ENCODE measurements around the gene TMTC2.
A peak's percentile ranks its signal among the peaks of the same experiment; 100 is the strongest.

The TMTC2 gene

DNA sequence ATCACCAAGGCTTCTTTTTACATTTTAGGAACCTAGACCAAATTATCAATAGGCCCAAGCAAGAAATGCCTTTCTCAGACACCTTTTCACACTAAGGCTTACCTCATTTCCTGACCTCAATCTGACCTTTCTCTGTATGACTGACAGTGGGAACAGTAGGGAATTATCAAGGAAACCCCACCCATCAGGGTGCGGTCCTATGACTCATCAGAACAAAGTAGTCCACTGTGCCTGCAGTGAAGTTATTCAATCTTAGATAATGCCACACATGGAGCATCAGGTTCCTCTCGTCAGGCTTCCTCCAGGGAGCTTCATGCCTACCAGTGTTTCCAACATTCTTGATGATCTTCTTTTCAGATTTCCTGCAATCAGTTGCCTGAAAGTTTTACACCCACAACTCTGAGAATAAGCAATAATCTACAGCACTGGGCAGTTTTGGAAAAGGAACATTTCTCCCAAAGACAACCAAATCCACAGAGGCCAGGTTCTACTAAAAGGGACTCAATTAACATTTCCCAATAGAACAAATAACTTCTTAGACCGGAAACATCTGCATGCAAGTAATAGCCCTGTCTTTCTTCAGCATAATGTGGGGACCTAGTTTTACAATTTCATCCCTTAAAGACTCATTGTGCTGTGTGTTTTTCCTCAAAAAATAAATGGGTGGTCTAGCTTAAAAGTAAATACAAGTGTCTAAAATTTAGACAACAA is 35.9 kb upstream of the TMTC2 start:
- TF ChIP-seq YY1 (IDR thresholded peaks at IDR 0.05; ENCODE audit: insufficient read depth, insufficient read length): no peak
- no peak for TF ChIP-seq ZNF274 (IDR thresholded peaks at IDR 0.05; ENCODE audit: low read depth, low read length)
- TF ChIP-seq SUZ12 (IDR thresholded peaks at IDR 0.05; ENCODE audit: extremely low read depth, insufficient read depth, insufficient read length): no peak
- Histone ChIP-seq H3K9me3 (ENCODE audit: insufficient read depth, low read length) (peaks cover 6% of the 10 kb centered on the region; the same call in 1 of the 2 replicates), H3K36me3 (ENCODE audit: insufficient read depth, insufficient read length, low read length) (no peaks in the 10 kb centered on the region), H3K27me3 (ENCODE audit: insufficient read depth, insufficient read length) (no peaks in the 10 kb centered on the region), H3K9ac (ENCODE audit: insufficient read length, low read depth) (no peak overlapping the region), H3K4me3 (ENCODE audit: insufficient read length, low read depth) (no peak overlapping the region), H3K4me1 (ENCODE audit: insufficient read depth, insufficient read length) (no peaks in the 10 kb centered on the region)
- peak; percentile 15 for DNase-seq (ENCODE audit: low read depth, low spot score)

- no peak for TF ChIP-seq YY1 (IDR thresholded peaks at IDR 0.05; ENCODE audit: insufficient read depth, insufficient read length)
- TF ChIP-seq SUZ12 (IDR thresholded peaks at IDR 0.05; ENCODE audit: extremely low read depth, insufficient read depth, insufficient read length): no peak
- TF ChIP-seq ZNF274 (IDR thresholded peaks at IDR 0.05; ENCODE audit: low read depth, low read length): no peak
- no peak for DNase-seq (ENCODE audit: low read depth, low spot score)
- peaks cover 13% of the 10 kb centered on the region; the same call in 1 of the 2 replicates for H3K9me3 ChIP-seq (ENCODE audit: insufficient read depth, low read length)
Observed at GRCh38 chr12:82651489-82651888, 35.2 kb upstream of the TMTC2 start.

GRCh38 chr12:82652071-82652470 is 34.6 kb upstream of the TMTC2 start:
- TF ChIP-seq YY1 (IDR thresholded peaks at IDR 0.05; ENCODE audit: insufficient read depth, insufficient read length): no peak
- TF ChIP-seq ZNF274 (IDR thresholded peaks at IDR 0.05; ENCODE audit: low read depth, low read length): no peak
- no peak for TF ChIP-seq SUZ12 (IDR thresholded peaks at IDR 0.05; ENCODE audit: extremely low read depth, insufficient read depth, insufficient read length)
- no peaks in the 10 kb centered on the region for H3K4me1 ChIP-seq (ENCODE audit: insufficient read depth, insufficient read length)
- no peak overlapping the region for H3K4me3 ChIP-seq (ENCODE audit: insufficient read length, low read depth)
- no peak for DNase-seq (ENCODE audit: low read depth, low spot score)
- H3K9ac ChIP-seq (ENCODE audit: insufficient read length, low read depth): no peak overlapping the region
- no peaks in the 10 kb centered on the region for H3K27me3 ChIP-seq (ENCODE audit: insufficient read depth, insufficient read length)
- H3K36me3 ChIP-seq (ENCODE audit: insufficient read depth, insufficient read length, low read length): no peaks in the 10 kb centered on the region
- H3K9me3 ChIP-seq (ENCODE audit: insufficient read depth, low read length): peaks cover 13% of the 10 kb centered on the region; the same call in 1 of the 2 replicates

More at GRCh38 chr12:82651489-82651888, 35.2 kb upstream of the TMTC2 start:
- Histone ChIP-seq H3K9ac (ENCODE audit: insufficient read length, low read depth) (no peak overlapping the region), H3K4me3 (ENCODE audit: insufficient read length, low read depth) (no peak overlapping the region), H3K4me1 (ENCODE audit: insufficient read depth, insufficient read length) (no peaks in the 10 kb centered on the region), H3K27me3 (ENCODE audit: insufficient read depth, insufficient read length) (no peaks in the 10 kb centered on the region), H3K36me3 (ENCODE audit: insufficient read depth, insufficient read length, low read length) (no peaks in the 10 kb centered on the region)

DNA sequence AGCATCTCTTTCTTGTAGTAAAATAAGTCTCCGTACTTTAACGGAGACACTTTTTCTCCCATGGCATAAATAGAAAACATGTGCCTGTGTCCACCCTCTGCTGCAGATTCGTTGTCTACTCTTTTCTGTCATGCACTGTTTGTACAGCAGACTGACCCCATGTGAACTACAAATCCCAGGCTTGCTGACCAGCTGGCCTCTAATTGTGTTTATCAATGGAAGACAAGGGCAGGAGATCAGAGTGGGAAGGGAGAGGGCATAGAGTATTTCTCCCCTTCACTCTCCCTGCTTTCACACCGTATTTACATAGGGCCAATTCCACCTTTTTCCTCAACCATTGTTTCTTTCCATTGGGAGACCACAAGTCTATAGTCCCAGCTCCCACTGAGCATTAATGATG is 31.0 kb upstream of the TMTC2 start:
- peaks cover 24% of the 10 kb centered on the region for H3K9me3 ChIP-seq (ENCODE audit: insufficient read depth, low read length)
- no peaks in the 10 kb centered on the region for H3K4me1 ChIP-seq (ENCODE audit: insufficient read depth, insufficient read length)
- H3K36me3 ChIP-seq (ENCODE audit: insufficient read depth, insufficient read length, low read length): no peaks in the 10 kb centered on the region
- TF ChIP-seq ZNF274 (IDR thresholded peaks at IDR 0.05; ENCODE audit: low read depth, low read length) (no peak), SUZ12 (IDR thresholded peaks at IDR 0.05; ENCODE audit: extremely low read depth, insufficient read depth, insufficient read length) (no peak), YY1 (IDR thresholded peaks at IDR 0.05; ENCODE audit: insufficient read depth, insufficient read length) (no peak)
- no peak overlapping the region for H3K9ac ChIP-seq (ENCODE audit: insufficient read length, low read depth)
- no peak for DNase-seq (ENCODE audit: low read depth, low spot score)
- no peaks in the 10 kb centered on the region for H3K27me3 ChIP-seq (ENCODE audit: insufficient read depth, insufficient read length)
- H3K4me3 ChIP-seq (ENCODE audit: insufficient read length, low read depth): no peak overlapping the region

- no peak for TF ChIP-seq YY1 (IDR thresholded peaks at IDR 0.05; ENCODE audit: insufficient read depth, insufficient read length)
- no peak for TF ChIP-seq ZNF274 (IDR thresholded peaks at IDR 0.05; ENCODE audit: low read depth, low read length)
- no peak for TF ChIP-seq SUZ12 (IDR thresholded peaks at IDR 0.05; ENCODE audit: extremely low read depth, insufficient read depth, insufficient read length)
- Histone ChIP-seq H3K9me3 (ENCODE audit: insufficient read depth, low read length) (peaks cover 24% of the 10 kb centered on the region), H3K4me3 (ENCODE audit: insufficient read length, low read depth) (no peak overlapping the region), H3K4me1 (ENCODE audit: insufficient read depth, insufficient read length) (no peaks in the 10 kb centered on the region), H3K36me3 (ENCODE audit: insufficient read depth, insufficient read length, low read length) (no peaks in the 10 kb centered on the region), H3K9ac (ENCODE audit: insufficient read length, low read depth) (no peak overlapping the region), H3K27me3 (ENCODE audit: insufficient read depth, insufficient read length) (no peaks in the 10 kb centered on the region)
- DNase-seq (ENCODE audit: low read depth, low spot score): no peak
Observed at GRCh38 chr12:82659343-82660207, 27.1 kb upstream of the TMTC2 start.

DNA sequence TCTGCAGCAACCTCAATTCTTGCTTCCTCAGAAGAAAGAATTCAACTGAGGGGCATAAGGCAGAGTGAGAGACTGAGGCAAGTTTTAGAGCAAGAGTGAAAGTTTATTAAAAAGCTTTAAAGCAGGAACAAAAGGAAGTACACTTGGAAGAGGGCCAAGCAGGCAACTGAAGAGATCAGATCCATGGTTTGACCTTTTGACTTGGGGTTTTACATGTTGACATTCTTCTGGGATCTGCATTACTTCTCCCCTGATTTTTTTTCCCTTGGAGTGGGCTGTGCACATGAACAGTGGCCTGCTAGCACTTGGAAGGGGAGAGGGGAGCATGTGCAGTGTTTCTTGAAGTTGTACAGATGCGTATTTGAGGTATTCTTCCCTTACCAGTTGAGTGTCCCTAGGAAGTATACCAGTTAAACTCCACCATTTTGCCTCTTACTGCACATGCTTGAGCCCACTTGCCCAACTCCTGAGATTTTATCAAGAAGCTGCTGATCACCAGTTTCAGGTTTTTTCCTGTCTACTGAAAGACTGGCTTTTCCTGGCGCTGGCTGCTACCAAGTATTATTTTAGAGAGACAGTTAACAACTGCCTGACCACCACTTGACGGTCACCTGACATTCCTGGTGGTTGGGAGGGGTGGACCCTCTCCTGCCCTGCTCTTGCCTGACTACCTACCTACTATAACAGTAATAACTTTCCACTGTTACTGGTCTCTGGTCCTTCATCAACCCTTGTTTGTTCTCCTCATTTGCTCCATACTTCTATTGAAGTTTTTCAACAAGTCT is 26.0 kb upstream of the TMTC2 start:
- TF ChIP-seq ZNF274 (IDR thresholded peaks at IDR 0.05; ENCODE audit: low read depth, low read length): no peak
- TF ChIP-seq SUZ12 (IDR thresholded peaks at IDR 0.05; ENCODE audit: extremely low read depth, insufficient read depth, insufficient read length): no peak
- no peak for TF ChIP-seq YY1 (IDR thresholded peaks at IDR 0.05; ENCODE audit: insufficient read depth, insufficient read length)
- H3K9ac ChIP-seq (ENCODE audit: insufficient read length, low read depth): no peak overlapping the region
- no peak for DNase-seq (ENCODE audit: low read depth, low spot score)

More for the DNA sequence above, 26.0 kb upstream of the TMTC2 start:
- Histone ChIP-seq H3K27me3 (ENCODE audit: insufficient read depth, insufficient read length) (no peaks in the 10 kb centered on the region), H3K4me3 (ENCODE audit: insufficient read length, low read depth) (no peak overlapping the region), H3K9me3 (ENCODE audit: insufficient read depth, low read length) (peaks cover 19% of the 10 kb centered on the region), H3K4me1 (ENCODE audit: insufficient read depth, insufficient read length) (no peaks in the 10 kb centered on the region), H3K36me3 (ENCODE audit: insufficient read depth, insufficient read length, low read length) (no peaks in the 10 kb centered on the region)
